Measurements from ENCODE around the gene CBS. TPM values are rescaled to one million over a fixed set of nuclear protein-coding genes. Genes with fewer than 3 reads are reported as not detected.
"Not testable (repeated sequence)": the region's sequence is repeated elsewhere in the genome, so short reads cannot be mapped to it uniquely, and the experiment has no call there.

Gene CBS
- total RNA-seq, 4 donors from 2014 or later: 9.7 to 27.2 (median 19.0) TPM

GRCh38 chr21:43045876-43046821, 29.5 kb downstream of the CBS start:
- not testable (repeated sequence) for H3K4me3 ChIP-seq, H3K36me3 ChIP-seq, H3K9me3 ChIP-seq, H3K4me1 ChIP-seq, H3K27me3 ChIP-seq, H3K27ac ChIP-seq
- no CpG with 5 or more reads among the region's 21 CpGs for WGBS, 2 donors (ENCODE audit: low coverage in 1 of 2)
- ATAC-seq: peak; percentile 57

DNA sequence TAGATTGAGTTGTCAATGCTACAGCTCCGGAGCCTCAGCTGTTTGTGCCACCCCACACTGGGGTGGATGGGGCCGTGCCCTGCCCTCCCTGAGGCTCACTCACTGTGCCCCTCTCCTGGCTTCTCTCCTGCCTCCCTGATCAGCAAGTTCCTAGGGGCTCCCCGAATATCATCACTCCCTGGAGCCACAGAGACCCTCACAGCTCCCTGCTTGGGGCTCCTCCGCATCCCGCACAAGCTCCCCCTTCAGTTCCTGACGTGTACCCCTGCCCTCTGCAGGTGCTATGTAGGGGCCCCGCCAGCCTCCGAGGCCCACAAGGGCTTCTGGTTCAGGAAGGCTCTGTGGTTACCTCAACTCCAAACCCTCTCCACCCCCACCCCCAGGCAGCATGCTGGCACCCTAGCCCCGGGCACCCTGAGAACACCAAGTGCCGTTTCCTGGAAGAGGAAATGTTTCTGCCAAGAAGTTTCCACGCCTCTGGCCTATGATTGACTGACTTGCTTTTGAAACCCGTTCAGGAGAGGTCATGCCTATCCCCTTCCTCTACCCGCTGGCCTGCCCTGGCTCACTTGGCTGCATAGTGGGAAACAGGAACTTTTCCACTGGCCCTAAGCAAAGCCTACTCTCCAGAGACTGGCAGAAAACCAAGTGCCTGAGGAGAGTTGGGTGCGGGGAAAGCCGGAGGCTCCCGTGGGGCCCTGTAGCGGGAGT, 30.3 kb downstream of the CBS start:
- WGBS, 2 donors (ENCODE audit: low coverage in 1 of 2): no CpG with 5 or more reads among the region's 17 CpGs
- H3K4me3 ChIP-seq, H3K36me3 ChIP-seq, H3K27me3 ChIP-seq, H3K27ac ChIP-seq, H3K4me1 ChIP-seq, H3K9me3 ChIP-seq: not testable (repeated sequence)
- peak; percentile 78 for ATAC-seq

GRCh38 chr21:43044547-43044946, 31.1 kb downstream of the CBS start:
- H3K9me3 ChIP-seq, H3K4me1 ChIP-seq, H3K36me3 ChIP-seq, ATAC-seq, H3K27ac ChIP-seq, H3K27me3 ChIP-seq, H3K4me3 ChIP-seq: not testable (repeated sequence)
- no CpG with 5 or more reads among the region's 14 CpGs for WGBS, 2 donors (ENCODE audit: low coverage in 1 of 2)

DNA sequence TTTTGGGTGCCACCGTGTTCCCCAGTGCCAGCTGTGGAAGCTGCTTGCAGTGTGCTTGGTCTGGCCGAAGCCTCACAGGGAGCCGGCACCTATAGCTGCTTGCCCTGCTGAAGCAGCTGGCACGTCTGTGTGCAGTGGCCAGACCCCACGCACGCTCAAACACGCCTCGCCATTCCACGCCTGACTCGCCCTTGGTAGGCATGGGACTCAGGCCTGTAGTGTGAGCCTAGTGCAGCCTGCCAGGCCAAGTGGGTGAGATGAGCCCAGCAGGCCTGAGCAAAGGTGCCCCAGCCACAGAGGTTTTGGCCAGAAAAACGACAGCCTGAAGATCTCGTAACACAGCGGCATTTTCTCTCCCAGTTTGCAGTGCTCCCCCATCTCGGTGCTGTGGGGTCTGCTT, 32.3 kb downstream of the CBS start:
- ATAC-seq, H3K9me3 ChIP-seq, H3K27me3 ChIP-seq, H3K27ac ChIP-seq, H3K36me3 ChIP-seq, H3K4me3 ChIP-seq, H3K4me1 ChIP-seq: not testable (repeated sequence)
- 80% methylated on average over 2 of the region's 14 CpGs; no CpG with 5 or more reads in 1 of the 2 donors for WGBS, 2 donors (ENCODE audit: low coverage in 1 of 2)

- no CpG with 5 or more reads among the region's 5 CpGs for WGBS, 2 donors (ENCODE audit: low coverage in 1 of 2)
- not testable (repeated sequence) for ATAC-seq, H3K36me3 ChIP-seq, H3K4me1 ChIP-seq, H3K4me3 ChIP-seq, H3K27me3 ChIP-seq, H3K27ac ChIP-seq, H3K9me3 ChIP-seq
These were observed 33.5 kb downstream of the CBS start for GRCh38 chr21:43042169-43042568.

- WGBS, 2 donors (ENCODE audit: low coverage in 1 of 2): no CpG with 5 or more reads among the region's 10 CpGs
- not testable (repeated sequence) for H3K4me1 ChIP-seq
These were observed 37.0 kb downstream of the CBS start for GRCh38 chr21:43038659-43039044.

GRCh38 chr21:43037918-43038658, 37.5 kb downstream of the CBS start:
- not testable (repeated sequence) for H3K4me1 ChIP-seq, H3K4me3 ChIP-seq, H3K9me3 ChIP-seq, H3K27ac ChIP-seq, ATAC-seq, H3K27me3 ChIP-seq
- H3K36me3 ChIP-seq: peaks cover 0 to 13% of the 10 kb centered on the region in 2 donors
- WGBS, 2 donors (ENCODE audit: low coverage in 1 of 2): no CpG with 5 or more reads among the region's 19 CpGs

More at GRCh38 chr21:43038659-43039044, 37.0 kb downstream of the CBS start:
- not testable (repeated sequence) for H3K4me3 ChIP-seq, ATAC-seq, H3K27ac ChIP-seq, H3K36me3 ChIP-seq, H3K27me3 ChIP-seq, H3K9me3 ChIP-seq

DNA sequence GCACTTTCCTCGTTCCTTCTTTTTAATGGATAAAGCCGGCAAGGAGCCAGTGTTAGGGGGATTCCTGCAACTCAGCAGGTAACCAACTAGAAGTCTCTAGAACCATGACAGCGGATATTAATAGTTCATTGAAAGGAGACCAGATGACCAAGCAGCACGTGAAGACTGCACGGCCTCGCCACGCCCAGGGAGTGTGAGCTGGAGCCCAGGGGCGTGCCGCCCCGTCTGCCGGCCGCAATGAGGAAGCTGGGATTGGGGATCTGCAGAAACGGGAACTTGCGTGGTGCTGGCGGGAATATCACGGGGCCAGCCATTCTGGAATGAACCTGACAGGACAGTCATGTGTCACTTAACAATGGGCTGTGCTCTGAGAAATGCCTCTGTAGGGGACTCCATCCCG, 38.7 kb downstream of the CBS start:
- peak; percentile 67 for ATAC-seq
- not testable (repeated sequence) for H3K9me3 ChIP-seq, H3K27ac ChIP-seq, H3K4me1 ChIP-seq, H3K4me3 ChIP-seq, H3K27me3 ChIP-seq
- peaks cover 0 to 25% of the 10 kb centered on the region in 2 donors for H3K36me3 ChIP-seq
- WGBS, 2 donors (ENCODE audit: low coverage in 1 of 2): no CpG with 5 or more reads among the region's 17 CpGs

DNA sequence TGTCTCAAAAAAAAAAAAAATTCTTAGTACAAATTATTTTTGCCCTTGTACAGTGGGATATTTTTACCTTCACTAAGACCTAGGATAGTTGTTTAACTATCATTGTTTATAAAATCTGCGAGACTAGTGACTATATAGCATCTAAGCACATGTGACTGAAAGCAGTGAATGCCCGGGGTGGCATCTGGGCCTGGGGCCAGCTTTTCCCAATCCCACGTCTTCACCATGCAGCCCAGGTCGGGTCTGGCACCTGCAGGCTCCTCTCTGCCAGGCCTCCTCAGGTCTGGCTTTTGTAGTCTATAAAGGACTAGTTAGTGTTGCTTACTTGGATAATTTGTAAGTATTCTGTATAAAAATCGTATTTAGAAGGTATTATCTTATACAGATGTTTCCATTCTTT, 40.8 kb downstream of the CBS start:
- H3K4me1 ChIP-seq: no peaks in the 10 kb centered on the region
- 51 to 61% methylated on average over 4 to 5 of the region's 5 CpGs for WGBS, 2 donors (ENCODE audit: low coverage in 1 of 2)
- ATAC-seq: no peak
- no peaks in the 10 kb centered on the region for H3K27me3 ChIP-seq
- no peak overlapping the region for H3K4me3 ChIP-seq
- peaks cover 0 to 45% of the 10 kb centered on the region in 2 donors for H3K36me3 ChIP-seq
- H3K9me3 ChIP-seq: no peaks in the 10 kb centered on the region
- no peak overlapping the region for H3K27ac ChIP-seq
- TF ChIP-seq EP300 (IDR thresholded peaks at IDR 0.05) (no peak), POLR2A (IDR thresholded peaks at IDR 0.05) (no peak), POLR2AphosphoS5 (IDR thresholded peaks at IDR 0.05) (no peak)
- TF ChIP-seq, protein P1, sequence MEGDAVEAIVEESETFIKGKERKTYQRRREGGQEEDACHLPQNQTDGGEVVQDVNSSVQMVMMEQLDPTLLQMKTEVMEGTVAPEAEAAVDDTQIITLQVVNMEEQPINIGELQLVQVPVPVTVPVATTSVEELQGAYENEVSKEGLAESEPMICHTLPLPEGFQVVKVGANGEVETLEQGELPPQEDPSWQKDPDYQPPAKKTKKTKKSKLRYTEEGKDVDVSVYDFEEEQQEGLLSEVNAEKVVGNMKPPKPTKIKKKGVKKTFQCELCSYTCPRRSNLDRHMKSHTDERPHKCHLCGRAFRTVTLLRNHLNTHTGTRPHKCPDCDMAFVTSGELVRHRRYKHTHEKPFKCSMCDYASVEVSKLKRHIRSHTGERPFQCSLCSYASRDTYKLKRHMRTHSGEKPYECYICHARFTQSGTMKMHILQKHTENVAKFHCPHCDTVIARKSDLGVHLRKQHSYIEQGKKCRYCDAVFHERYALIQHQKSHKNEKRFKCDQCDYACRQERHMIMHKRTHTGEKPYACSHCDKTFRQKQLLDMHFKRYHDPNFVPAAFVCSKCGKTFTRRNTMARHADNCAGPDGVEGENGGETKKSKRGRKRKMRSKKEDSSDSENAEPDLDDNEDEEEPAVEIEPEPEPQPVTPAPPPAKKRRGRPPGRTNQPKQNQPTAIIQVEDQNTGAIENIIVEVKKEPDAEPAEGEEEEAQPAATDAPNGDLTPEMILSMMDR (IDR thresholded peaks at IDR 0.05): no peak

Measured in gastroesophageal sphincter (tissue), 4 donors.